Activated CD4-positive, CD25-positive, alpha-beta regulatory T cell (primary cell): Measurements from ENCODE around the gene SSBP1.
"Not testable (repeated sequence)": the region's sequence is repeated elsewhere in the genome, so short reads cannot be mapped to it uniquely, and the experiment has no call there.

Source experiments
- DNase-seq, 4 experiments: peaks; one replicate each; lab custom pipeline; 2025; lab: John Stamatoyannopoulos, UW

Gene SSBP1

GRCh38 chr7:141737836-141738591 is at the start of gene SSBP1:
SSBP1 (plus strand) TSS chr7:141738358; CDS start chr7:141739167, 809 bp downstream.
- DNase-seq: peak; percentile 71 to 80 (median 80)

- DNase-seq: not testable (repeated sequence)
Observed at GRCh38 chr7:141689072-141689825, 48.9 kb upstream of the SSBP1 start.

- no peak for DNase-seq
Observed at GRCh38 chr7:141691540-141691939, 46.6 kb upstream of the SSBP1 start.

- no peak for DNase-seq
Observed at GRCh38 chr7:141691961-141692360, 46.2 kb upstream of the SSBP1 start.

- no peak for DNase-seq
Observed at GRCh38 chr7:141693082-141693481, 45.1 kb upstream of the SSBP1 start.

- DNase-seq: no peak
Observed at GRCh38 chr7:141695803-141696289, 42.3 kb upstream of the SSBP1 start.

GRCh38 chr7:141696348-141696747 is 41.8 kb upstream of the SSBP1 start:
- DNase-seq: no peak

- no peak for DNase-seq
Observed at GRCh38 chr7:141697211-141697871, 40.8 kb upstream of the SSBP1 start.

GRCh38 chr7:141698247-141699015 is 39.7 kb upstream of the SSBP1 start:
- no peak for DNase-seq

GRCh38 chr7:141699860-141700259 is 38.3 kb upstream of the SSBP1 start:
- DNase-seq: no peak

- no peak for DNase-seq
Observed at GRCh38 chr7:141700296-141700847, 37.8 kb upstream of the SSBP1 start.

GRCh38 chr7:141700848-141701371 is 37.2 kb upstream of the SSBP1 start:
- DNase-seq: no peak

GRCh38 chr7:141701489-141702046 is 36.6 kb upstream of the SSBP1 start:
- peak; percentile 10 to 49 (median 44) for DNase-seq

- peak; percentile 9 to 48 (median 34) for DNase-seq
Observed at GRCh38 chr7:141702047-141702567, 36.1 kb upstream of the SSBP1 start, which contains the start of gene DENND11. DENND11 (minus strand) TSS chr7:141702166; CDS start chr7:141702153, 13 bp downstream.

- no peak for DNase-seq
Observed at GRCh38 chr7:141702892-141703291, 35.3 kb upstream of the SSBP1 start.

- no peak for DNase-seq
Observed at GRCh38 chr7:141704112-141704511, 34.0 kb upstream of the SSBP1 start.

GRCh38 chr7:141704741-141705140 is 33.4 kb upstream of the SSBP1 start:
- DNase-seq: no peak

GRCh38 chr7:141706239-141707064 is 31.7 kb upstream of the SSBP1 start:
- DNase-seq: no peak

GRCh38 chr7:141708351-141708750 is 29.8 kb upstream of the SSBP1 start, which contains the start of gene WEE2:
WEE2 (plus strand) TSS chr7:141708353; CDS start chr7:141708759, 406 bp downstream.
- DNase-seq: no peak
